GM19023 (cell line): Measurements from ENCODE around the gene DEXI.
"Not testable (repeated sequence)": the region's sequence is repeated elsewhere in the genome, so short reads cannot be mapped to it uniquely, and the experiment has no call there.

Source experiments
- ATAC-seq: cut with Tn5 transposase; IDR thresholded peaks from one replicate; pipeline ENCODE4 v1.9.1; 2021; ENCODE audit warnings: mild to moderate bottlenecking, moderate library complexity; ENCODE audit not compliant: unreplicated experiment

The DEXI gene

GRCh38 chr16:10969615-10970014 is 27.3 kb upstream of the DEXI start:
- ATAC-seq: no peak

- ATAC-seq: no peak
Measured at GRCh38 chr16:10968498-10968897, 26.2 kb upstream of the DEXI start.

GRCh38 chr16:10967986-10968385 is 25.7 kb upstream of the DEXI start:
- no peak for ATAC-seq

GRCh38 chr16:10966559-10966958 is 24.3 kb upstream of the DEXI start:
- ATAC-seq: not testable (repeated sequence)

GRCh38 chr16:10966129-10966528 is 23.9 kb upstream of the DEXI start:
- ATAC-seq: no peak

GRCh38 chr16:10965440-10966061 is 23.3 kb upstream of the DEXI start:
- peak; percentile 60 for ATAC-seq

- ATAC-seq: peak; percentile 44
Measured at GRCh38 chr16:10964891-10965326, 22.6 kb upstream of the DEXI start.

GRCh38 chr16:10964039-10964890 is 22.0 kb upstream of the DEXI start:
- ATAC-seq: peak; percentile 42

GRCh38 chr16:10961231-10961630 is 19.0 kb upstream of the DEXI start:
- no peak for ATAC-seq

GRCh38 chr16:10959161-10959560 is 16.9 kb upstream of the DEXI start:
- no peak for ATAC-seq

- no peak for ATAC-seq
Measured at GRCh38 chr16:10957771-10958482, 15.7 kb upstream of the DEXI start.

GRCh38 chr16:10954903-10955302 is 12.6 kb upstream of the DEXI start:
- no peak for ATAC-seq

- ATAC-seq: no peak
Measured at GRCh38 chr16:10951026-10951425, 8.8 kb upstream of the DEXI start.

- ATAC-seq: no peak
Measured at GRCh38 chr16:10950393-10950792, 8.1 kb upstream of the DEXI start.

- ATAC-seq: peak; percentile 65
Measured at GRCh38 chr16:10949424-10949970, 7.2 kb upstream of the DEXI start.

GRCh38 chr16:10947211-10947787 is 5.0 kb upstream of the DEXI start:
- no peak for ATAC-seq

- no peak for ATAC-seq
Measured at GRCh38 chr16:10946308-10946707, 4.0 kb upstream of the DEXI start.

- no peak for ATAC-seq
Measured at GRCh38 chr16:10945065-10945787, 3.0 kb upstream of the DEXI start.

GRCh38 chr16:10944249-10945064 is 2.2 kb upstream of the DEXI start, which contains the start of gene CLEC16A:
CLEC16A (plus strand) TSS chr16:10944564; CDS start chr16:10944718, 154 bp downstream.
- peak; percentile 63 for ATAC-seq

GRCh38 chr16:10943064-10943353 is 741 bp upstream of the DEXI start:
- no peak for ATAC-seq
